K562 treated with DMSO at 1 percent for 12 hours (cell line): ENCODE results near the gene STX8. TPM values are rescaled to one million over a fixed set of nuclear protein-coding genes. Genes with fewer than 3 reads are reported as not detected.

Experiments
- total RNA-seq: library from RNA; unstranded; fragments of 300-600 nt; gene quantifications from 2 replicates; pipeline ENCODE4 v1.2.3, GENCODE V29; 2022; ENCODE audit not compliant: insufficient read depth

STX8 gene
- total RNA-seq = 25.8 and 26.8 TPM in 2 replicates

GRCh38 chr17:9575381-9576101, at the start of gene STX8:
Gene STX8, minus strand, starts transcription at chr17:9575820. Its CDS starts 12 bp downstream, at chr17:9575808.

GRCh38 chr17:9576521-9577372, 1.1 kb upstream of the STX8 start, which contains the start of gene CFAP52:
Gene CFAP52, plus strand, starts transcription at chr17:9576642. Its CDS starts 54 bp downstream, at chr17:9576696.

Other genes with a start within 250 kb of the STX8 start
- gene CFAP52, start 822 bp upstream of the STX8 start, total RNA-seq = not detected in 2 replicates
- 0.38 TPM in 1 of 2 replicates, not detected in the other for gene USP43, start 69.7 kb upstream of the STX8 start, total RNA-seq
- gene DHRS7C, start 215.8 kb upstream of the STX8 start, total RNA-seq = not detected in 2 replicates
- not detected in 2 replicates for gene GSG1L2, start 246.3 kb upstream of the STX8 start, total RNA-seq